Smooth muscle cell (in vitro differentiated cells): ENCODE results near the gene PARD3B. TPM values are rescaled to one million over a fixed set of nuclear protein-coding genes. Genes with fewer than 3 reads are reported as not detected.

Experiments
- DNase-seq: peaks from one replicate; lab custom pipeline; 2025; ENCODE audit not compliant: unreplicated experiment; lab: John Stamatoyannopoulos, UW
- H2AFZ ChIP-seq: fragments of 200-600 bp; sonication (generic); 2 replicates; pipeline ENCODE4 v1.6.0; 2016; ENCODE audit warnings: antibody characterized with exemption, low read depth, mild to moderate bottlenecking
- H3F3A ChIP-seq: fragments of 200-600 bp; sonication (generic); 2 replicates; pipeline ENCODE4 v1.6.0; 2017; ENCODE audit warnings: antibody characterized with exemption, low read depth
- H3K27ac ChIP-seq: fragments of 200-600 bp; sonication (generic); 2 replicates; pipeline ENCODE4 v1.5.1; 2016; ENCODE audit warnings: low read depth, mild to moderate bottlenecking
- H3K27me3 ChIP-seq: fragments of 200-600 bp; sonication (generic); 2 replicates; pipeline ENCODE4 v1.6.1; 2016; ENCODE audit warnings: low read depth, mild to moderate bottlenecking
- H3K36me3 ChIP-seq: fragments of 200-600 bp; sonication (generic); 2 replicates; pipeline ENCODE4 v1.5.1; 2016; ENCODE audit warnings: low read depth
- H3K4me1 ChIP-seq: fragments of 200-600 bp; sonication (generic); 2 replicates; pipeline ENCODE4 v1.5.1; 2016; ENCODE audit warnings: low read depth
- H3K4me2 ChIP-seq: fragments of 200-600 bp; sonication (generic); 2 replicates; pipeline ENCODE4 v1.6.0; 2016; ENCODE audit warnings: mild to moderate bottlenecking
- H3K4me3 ChIP-seq: fragments of 200-600 bp; sonication (generic); 2 replicates; pipeline ENCODE4 v1.5.1; 2016; ENCODE audit warnings: mild to moderate bottlenecking
- H3K79me2 ChIP-seq: fragments of 200-600 bp; sonication (generic); 2 replicates; pipeline ENCODE4 v1.6.0; 2016; ENCODE audit warnings: low read depth, mild to moderate bottlenecking
- H3K9ac ChIP-seq: fragments of 200-600 bp; sonication (generic); 2 replicates; pipeline ENCODE4 v1.6.0; 2016; ENCODE audit warnings: low read depth
- H3K9me3 ChIP-seq: fragments of 200-600 bp; sonication (generic); replicated peaks from 2 replicates; pipeline ENCODE4 v1.5.1; 2016; ENCODE audit warnings: low read depth
- H4K20me1 ChIP-seq: fragments of 200-600 bp; sonication (generic); 2 replicates; pipeline ENCODE4 v1.6.0; 2016; ENCODE audit warnings: low read depth
- CTCF ChIP-seq: fragments of 200-600 bp; sonication (generic); IDR thresholded peaks from 2 replicates; pipeline ENCODE4 v1.5.1; 2017; ENCODE audit warnings: borderline replicate concordance, mild to moderate bottlenecking, antibody characterized with exemption; ENCODE audit not compliant: insufficient read depth, poor library complexity, severe bottlenecking
- WGBS: methylation state at CpG from one replicate; pipeline ENCODE4 v1.1.7; 2016; ENCODE audit warnings: low lambda C conversion rate; 5-methylcytosine and 5-hydroxymethylcytosine counted together
- polyA plus RNA-seq: library from polyadenylated mRNA; unstranded; fragments of >200 nt; fragmentation: Nextera tagmentation; extraction: Ambion mirVana; gene quantifications from 2 replicates; pipeline ENCODE4 v1.2.1, GENCODE V29; 2016
- total RNA-seq: library from RNA; depleted of rRNA; stranded (reverse); fragments of >200 nt; gene quantifications from 2 replicates; pipeline ENCODE4 v1.2.3, GENCODE V29; 2014

Gene PARD3B
- total and polyA plus RNA-seq, 2 experiments from 2014 or later: 3.3 to 12.2 TPM

- Histone ChIP-seq H3K4me3 (no peak overlapping the region), H3K27me3 (no peaks in the 10 kb centered on the region), H3K4me1 (no peaks in the 10 kb centered on the region), H3K27ac (no peak overlapping the region), H3F3A (no peaks in the 10 kb centered on the region), H4K20me1 (no peaks in the 10 kb centered on the region), H3K9ac (no peak overlapping the region), H2AFZ (no peak overlapping the region), H3K79me2 (no peaks in the 10 kb centered on the region), H3K9me3 (no peaks in the 10 kb centered on the region), H3K4me2 (no peak overlapping the region), H3K36me3 (no peaks in the 10 kb centered on the region)
- 52% methylated on average over 8 of the region's 8 CpGs for WGBS
- DNase-seq: no peak
- no peak for TF ChIP-seq CTCF
Measured at GRCh38 chr2:205139822-205140463, 594.7 kb downstream of the PARD3B start.

GRCh38 chr2:205141381-205141780 is 596.1 kb downstream of the PARD3B start:
- Histone ChIP-seq H2AFZ (no peak overlapping the region), H3K9ac (no peak overlapping the region), H3K4me3 (no peak overlapping the region), H4K20me1 (no peaks in the 10 kb centered on the region), H3K4me2 (no peak overlapping the region), H3K27ac (no peak overlapping the region), H3K9me3 (no peaks in the 10 kb centered on the region), H3K79me2 (no peaks in the 10 kb centered on the region), H3F3A (no peaks in the 10 kb centered on the region), H3K36me3 (no peaks in the 10 kb centered on the region), H3K27me3 (no peaks in the 10 kb centered on the region), H3K4me1 (no peaks in the 10 kb centered on the region)
- DNase-seq: no peak
- whole genome bisulfite sequencing: 100% methylated on average over 1 of the region's 1 CpG
- no peak for TF ChIP-seq CTCF

- DNase-seq: no peak
- no peak for TF ChIP-seq CTCF
- Histone ChIP-seq H3K9me3 (no peaks in the 10 kb centered on the region), H3K9ac (no peak overlapping the region), H3K4me2 (no peak overlapping the region), H4K20me1 (no peaks in the 10 kb centered on the region), H2AFZ (no peak overlapping the region), H3K4me1 (no peaks in the 10 kb centered on the region), H3K27ac (no peak overlapping the region), H3K36me3 (no peaks in the 10 kb centered on the region), H3K4me3 (no peak overlapping the region), H3K79me2 (no peaks in the 10 kb centered on the region), H3K27me3 (no peaks in the 10 kb centered on the region), H3F3A (no peaks in the 10 kb centered on the region)
- 97% methylated on average over 6 of the region's 6 CpGs for WGBS
Measured at GRCh38 chr2:205145888-205146287, 600.6 kb downstream of the PARD3B start.

- no peaks in the 10 kb centered on the region for H3K9me3 ChIP-seq
- no peak overlapping the region for H2AFZ ChIP-seq
- H3K9ac ChIP-seq: no peak overlapping the region
- 74% methylated on average over 2 of the region's 2 CpGs for WGBS
- H3F3A ChIP-seq: no peaks in the 10 kb centered on the region
- no peak overlapping the region for H3K4me3 ChIP-seq
- TF ChIP-seq CTCF: no peak
- H3K4me2 ChIP-seq: no peak overlapping the region
- no peak overlapping the region for H3K27ac ChIP-seq
- H3K4me1 ChIP-seq: no peaks in the 10 kb centered on the region
- H3K79me2 ChIP-seq: no peaks in the 10 kb centered on the region
- DNase-seq: no peak
- H3K27me3 ChIP-seq: no peaks in the 10 kb centered on the region
- H3K36me3 ChIP-seq: no peaks in the 10 kb centered on the region
- no peaks in the 10 kb centered on the region for H4K20me1 ChIP-seq
Measured at GRCh38 chr2:205148755-205149154, 603.5 kb downstream of the PARD3B start.
